ENCODE measurements around the gene TMEM86A.

TMEM86A gene

GRCh38 chr11:18733202-18733601, 34.6 kb downstream of the TMEM86A start:
- H2BK12ac ChIP-seq (ENCODE audit: low read length in 2 of 2) = no peak overlapping the region
- no peak for DNase-seq
- H3K4ac ChIP-seq (ENCODE audit: low read depth in 1 of 2, low read length in 2 of 2) = no peak overlapping the region
- H3K9ac ChIP-seq (ENCODE audit: low read length) = no peak overlapping the region
- no peak overlapping the region for H4K8ac ChIP-seq (ENCODE audit: low read length)
- no peak overlapping the region for H3K14ac ChIP-seq (ENCODE audit: low read length in 2 of 2)
- no peak overlapping the region for H3K4me3 ChIP-seq (ENCODE audit: insufficient read depth in 1 of 2, low read depth in 1 of 2, low read length in 2 of 2)
- H2AK5ac ChIP-seq (ENCODE audit: low read length, severe bottlenecking) = no peak overlapping the region
- H4K91ac ChIP-seq (ENCODE audit: low read length) = peak overlapping the region; percentile 67
- no peak overlapping the region for H2BK120ac ChIP-seq (ENCODE audit: low read depth, low read length)
- no peak overlapping the region for H3K4me2 ChIP-seq (ENCODE audit: low read length, poor library complexity, severe bottlenecking)
- no peak overlapping the region for H3K27ac ChIP-seq (ENCODE audit: low read length, poor library complexity, severe bottlenecking)
- no peak overlapping the region for H2BK5ac ChIP-seq (ENCODE audit: low read depth, low read length, poor library complexity, severe bottlenecking)
- no peak overlapping the region for H3K18ac ChIP-seq (ENCODE audit: low read depth in 1 of 2, low read length in 2 of 2)
- H3K27me3 ChIP-seq (ENCODE audit: control insufficient read depth in 1 of 2, insufficient read depth in 1 of 2, low read length in 2 of 2) = peaks cover 20 to 28% of the 10 kb centered on the region in 2 experiments
- no peak overlapping the region for H3K23ac ChIP-seq (ENCODE audit: low read length in 2 of 2)
- WGBS = 94% methylated on average over 15 of the region's 16 CpGs
- H2AFZ ChIP-seq (ENCODE audit: low read depth, low read length) = no peak overlapping the region
- H3K4me1 ChIP-seq (ENCODE audit: control insufficient read depth, insufficient read depth, low read depth, low read length) = no peaks in the 10 kb centered on the region
- no peaks in the 10 kb centered on the region for H3K79me1 ChIP-seq (replicated peaks; ENCODE audit: low read length, poor library complexity, severe bottlenecking)
- H2BK15ac ChIP-seq (ENCODE audit: low read depth, poor library complexity, severe bottlenecking) = no peak overlapping the region
- H3K9me3 ChIP-seq (ENCODE audit: control insufficient read depth, low read length) = no peaks in the 10 kb centered on the region
- no peaks in the 10 kb centered on the region for H3K36me3 ChIP-seq (ENCODE audit: control insufficient read depth in 1 of 2, insufficient read depth in 2 of 2, low read depth in 1 of 2, low read length in 2 of 2)

GRCh38 chr11:18736590-18737148, 38.1 kb downstream of the TMEM86A start:
- no peak for DNase-seq
- Histone ChIP-seq H3K27ac (ENCODE audit: low read length, poor library complexity, severe bottlenecking) (no peak overlapping the region), H3K4me2 (ENCODE audit: low read length, poor library complexity, severe bottlenecking) (no peak overlapping the region), H3K4me3 (ENCODE audit: insufficient read depth in 1 of 2, low read depth in 1 of 2, low read length in 2 of 2) (peak overlapping the region in 1 of 2 experiments; percentile 11), H3K79me1 (replicated peaks; ENCODE audit: low read length, poor library complexity, severe bottlenecking) (no peaks in the 10 kb centered on the region), H3K18ac (ENCODE audit: low read depth in 1 of 2, low read length in 2 of 2) (no peak overlapping the region), H2BK120ac (ENCODE audit: low read depth, low read length) (no peak overlapping the region), H4K8ac (ENCODE audit: low read length) (no peak overlapping the region), H3K23ac (ENCODE audit: low read length in 2 of 2) (no peak overlapping the region), H3K9me3 (ENCODE audit: control insufficient read depth, low read length) (no peaks in the 10 kb centered on the region), H3K14ac (ENCODE audit: low read length in 2 of 2) (no peak overlapping the region), H3K4me1 (ENCODE audit: control insufficient read depth, insufficient read depth, low read depth, low read length) (no peaks in the 10 kb centered on the region), H4K91ac (ENCODE audit: low read length) (no peak overlapping the region), H2BK5ac (ENCODE audit: low read depth, low read length, poor library complexity, severe bottlenecking) (no peak overlapping the region), H2AFZ (ENCODE audit: low read depth, low read length) (no peak overlapping the region), H3K4ac (ENCODE audit: low read depth in 1 of 2, low read length in 2 of 2) (no peak overlapping the region), H3K36me3 (ENCODE audit: control insufficient read depth in 1 of 2, insufficient read depth in 2 of 2, low read depth in 1 of 2, low read length in 2 of 2) (no peaks in the 10 kb centered on the region), H2AK5ac (ENCODE audit: low read length, severe bottlenecking) (no peak overlapping the region), H3K27me3 (ENCODE audit: control insufficient read depth in 1 of 2, insufficient read depth in 1 of 2, low read length in 2 of 2) (peaks cover 29 to 35% of the 10 kb centered on the region in 2 experiments), H2BK12ac (ENCODE audit: low read length in 2 of 2) (no peak overlapping the region), H2BK15ac (ENCODE audit: low read depth, poor library complexity, severe bottlenecking) (no peak overlapping the region), H3K9ac (ENCODE audit: low read length) (no peak overlapping the region)
- 81% methylated on average over 8 of the region's 10 CpGs for WGBS

GRCh38 chr11:18737642-18738041, 39.1 kb downstream of the TMEM86A start:
- Histone ChIP-seq H3K9ac (ENCODE audit: low read length) (no peak overlapping the region), H3K9me3 (ENCODE audit: control insufficient read depth, low read length) (no peaks in the 10 kb centered on the region), H3K18ac (ENCODE audit: low read depth in 1 of 2, low read length in 2 of 2) (no peak overlapping the region), H3K4ac (ENCODE audit: low read depth in 1 of 2, low read length in 2 of 2) (no peak overlapping the region), H3K27me3 (ENCODE audit: control insufficient read depth in 1 of 2, insufficient read depth in 1 of 2, low read length in 2 of 2) (peaks cover 29 to 35% of the 10 kb centered on the region in 2 experiments), H4K91ac (ENCODE audit: low read length) (no peak overlapping the region), H3K4me2 (ENCODE audit: low read length, poor library complexity, severe bottlenecking) (no peak overlapping the region), H3K79me1 (replicated peaks; ENCODE audit: low read length, poor library complexity, severe bottlenecking) (no peaks in the 10 kb centered on the region), H3K4me3 (ENCODE audit: insufficient read depth in 1 of 2, low read depth in 1 of 2, low read length in 2 of 2) (no peak overlapping the region), H3K4me1 (ENCODE audit: control insufficient read depth, insufficient read depth, low read depth, low read length) (no peaks in the 10 kb centered on the region), H2BK5ac (ENCODE audit: low read depth, low read length, poor library complexity, severe bottlenecking) (no peak overlapping the region), H3K36me3 (ENCODE audit: control insufficient read depth in 1 of 2, insufficient read depth in 2 of 2, low read depth in 1 of 2, low read length in 2 of 2) (no peaks in the 10 kb centered on the region), H2BK120ac (ENCODE audit: low read depth, low read length) (no peak overlapping the region), H2BK12ac (ENCODE audit: low read length in 2 of 2) (no peak overlapping the region), H2AK5ac (ENCODE audit: low read length, severe bottlenecking) (no peak overlapping the region), H3K14ac (ENCODE audit: low read length in 2 of 2) (no peak overlapping the region), H2BK15ac (ENCODE audit: low read depth, poor library complexity, severe bottlenecking) (no peak overlapping the region), H2AFZ (ENCODE audit: low read depth, low read length) (no peak overlapping the region), H3K23ac (ENCODE audit: low read length in 2 of 2) (no peak overlapping the region), H4K8ac (ENCODE audit: low read length) (no peak overlapping the region), H3K27ac (ENCODE audit: low read length, poor library complexity, severe bottlenecking) (no peak overlapping the region)
- no peak for DNase-seq
- WGBS = 93% methylated on average over 8 of the region's 8 CpGs

- Histone ChIP-seq H3K4me2 (ENCODE audit: low read length, poor library complexity, severe bottlenecking) (no peak overlapping the region), H2BK120ac (ENCODE audit: low read depth, low read length) (no peak overlapping the region), H3K4me1 (ENCODE audit: control insufficient read depth, insufficient read depth, low read depth, low read length) (no peaks in the 10 kb centered on the region), H2BK12ac (ENCODE audit: low read length in 2 of 2) (no peak overlapping the region), H3K36me3 (ENCODE audit: control insufficient read depth in 1 of 2, insufficient read depth in 2 of 2, low read depth in 1 of 2, low read length in 2 of 2) (no peaks in the 10 kb centered on the region), H3K27ac (ENCODE audit: low read length, poor library complexity, severe bottlenecking) (no peak overlapping the region), H3K23ac (ENCODE audit: low read length in 2 of 2) (no peak overlapping the region), H4K8ac (ENCODE audit: low read length) (no peak overlapping the region), H3K4ac (ENCODE audit: low read depth in 1 of 2, low read length in 2 of 2) (no peak overlapping the region), H3K4me3 (ENCODE audit: insufficient read depth in 1 of 2, low read depth in 1 of 2, low read length in 2 of 2) (no peak overlapping the region), H2BK15ac (ENCODE audit: low read depth, poor library complexity, severe bottlenecking) (no peak overlapping the region), H2AFZ (ENCODE audit: low read depth, low read length) (no peak overlapping the region), H4K91ac (ENCODE audit: low read length) (no peak overlapping the region), H2BK5ac (ENCODE audit: low read depth, low read length, poor library complexity, severe bottlenecking) (no peak overlapping the region), H3K27me3 (ENCODE audit: control insufficient read depth in 1 of 2, insufficient read depth in 1 of 2, low read length in 2 of 2) (peaks cover 31 to 36% of the 10 kb centered on the region in 2 experiments), H3K9ac (ENCODE audit: low read length) (no peak overlapping the region), H3K18ac (ENCODE audit: low read depth in 1 of 2, low read length in 2 of 2) (no peak overlapping the region), H2AK5ac (ENCODE audit: low read length, severe bottlenecking) (no peak overlapping the region), H3K79me1 (replicated peaks; ENCODE audit: low read length, poor library complexity, severe bottlenecking) (no peaks in the 10 kb centered on the region), H3K14ac (ENCODE audit: low read length in 2 of 2) (no peak overlapping the region), H3K9me3 (ENCODE audit: control insufficient read depth, low read length) (no peaks in the 10 kb centered on the region)
- WGBS = 82% methylated on average over 3 of the region's 4 CpGs
- DNase-seq = no peak
These were observed 41.1 kb downstream of the TMEM86A start for GRCh38 chr11:18739685-18740084.
